Colon (tissue), 2 donors: ENCODE data around the gene SGPL1.
"Not testable (repeated sequence)": the region's sequence is repeated elsewhere in the genome, so short reads cannot be mapped to it uniquely, and the experiment has no call there.

Experiments
- FAIRE-seq: peaks from 2 replicates; lab custom pipeline; 2012; peaks lifted over from hg19 to GRCh38; lab: Jason Lieb, UNC
- donor health status: control.
- donor health status: control.

SGPL1 gene

GRCh38 chr10:70845256-70845655 lies 29.5 kb downstream of the SGPL1 start:
- FAIRE-seq, result no peak

- FAIRE-seq, result no peak
Observed at GRCh38 chr10:70845816-70846215, 30.1 kb downstream of the SGPL1 start.

- no peak for FAIRE-seq
Observed at GRCh38 chr10:70846795-70847194, 31.0 kb downstream of the SGPL1 start.

GRCh38 chr10:70847659-70848360 lies 32.1 kb downstream of the SGPL1 start:
- FAIRE-seq, result no peak

GRCh38 chr10:70849582-70850016 lies 33.9 kb downstream of the SGPL1 start:
- no peak for FAIRE-seq

GRCh38 chr10:70850097-70850496 lies 34.3 kb downstream of the SGPL1 start:
- FAIRE-seq, result no peak

GRCh38 chr10:70851597-70852475 lies 36.1 kb downstream of the SGPL1 start:
- FAIRE-seq, result no peak

- no peak for FAIRE-seq
Observed at GRCh38 chr10:70853038-70853437, 37.3 kb downstream of the SGPL1 start.

GRCh38 chr10:70853457-70853856 lies 37.7 kb downstream of the SGPL1 start:
- FAIRE-seq, result no peak

- FAIRE-seq, result no peak
Observed at GRCh38 chr10:70856454-70856853, 40.7 kb downstream of the SGPL1 start.

GRCh38 chr10:70858759-70859158 lies 43.0 kb downstream of the SGPL1 start:
- FAIRE-seq, result no peak

- FAIRE-seq, result not testable (repeated sequence)
Observed at GRCh38 chr10:70861495-70862197, 45.9 kb downstream of the SGPL1 start.

- no peak for FAIRE-seq
Observed at GRCh38 chr10:70863470-70864160, 47.9 kb downstream of the SGPL1 start.

- no peak for FAIRE-seq
Observed at GRCh38 chr10:70864935-70865334, 49.2 kb downstream of the SGPL1 start.

GRCh38 chr10:70866424-70866823 lies 50.7 kb downstream of the SGPL1 start:
- FAIRE-seq, result no peak

- FAIRE-seq, result no peak
Observed at GRCh38 chr10:70872291-70872690, 56.5 kb downstream of the SGPL1 start.

- FAIRE-seq, result no peak
Observed at GRCh38 chr10:70874061-70874460, 58.3 kb downstream of the SGPL1 start.

GRCh38 chr10:70879207-70879606 lies 63.5 kb downstream of the SGPL1 start:
- no peak for FAIRE-seq

- FAIRE-seq, result no peak
Observed at GRCh38 chr10:70880077-70880534, 64.4 kb downstream of the SGPL1 start.

- no peak for FAIRE-seq
Observed at GRCh38 chr10:70884741-70885140, 69.0 kb downstream of the SGPL1 start.

- no peak for FAIRE-seq
Observed at GRCh38 chr10:70885481-70885880, 69.7 kb downstream of the SGPL1 start.
